Endothelial cell of hepatic sinusoid (primary cell): ENCODE results near the gene LPP.

Experiments used
- in situ Hi-C: cut with HindIII; loops from 2 replicates; pipeline ENCODE4 v1.10.0; 2017; ENCODE audit warnings: low sequenced_read_pairs

Gene LPP

DNA sequence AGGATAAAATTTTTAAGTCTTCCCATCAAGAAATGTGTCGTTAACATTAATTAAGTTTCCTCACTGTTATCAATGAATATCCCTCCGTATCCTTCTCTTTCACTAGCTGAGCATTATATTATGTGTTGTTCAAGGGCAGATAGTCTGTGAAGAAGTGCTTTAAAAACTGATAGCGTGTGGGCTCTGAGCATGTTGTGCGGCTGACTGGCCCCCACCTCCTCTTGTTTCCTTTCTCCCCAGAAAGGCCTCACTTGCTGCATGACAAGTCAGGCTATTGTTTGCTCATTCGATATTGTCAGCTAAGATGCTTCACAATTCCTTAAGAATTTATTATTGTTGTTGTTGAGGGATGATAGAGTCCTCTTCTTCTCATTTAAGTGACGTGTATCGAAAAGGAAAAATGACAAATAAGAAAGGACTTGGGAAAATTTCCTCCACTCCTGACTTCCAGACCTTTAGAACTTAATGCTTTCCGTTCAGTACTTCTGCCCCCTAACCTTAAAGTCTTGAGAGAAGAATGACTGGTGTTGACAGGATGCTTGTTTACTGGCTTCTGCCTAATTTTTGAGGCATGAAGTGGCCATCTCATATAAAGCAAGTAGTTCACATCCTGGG, 298.3 kb downstream of the LPP start:
- in situ Hi-C loops = no loop called here

DNA sequence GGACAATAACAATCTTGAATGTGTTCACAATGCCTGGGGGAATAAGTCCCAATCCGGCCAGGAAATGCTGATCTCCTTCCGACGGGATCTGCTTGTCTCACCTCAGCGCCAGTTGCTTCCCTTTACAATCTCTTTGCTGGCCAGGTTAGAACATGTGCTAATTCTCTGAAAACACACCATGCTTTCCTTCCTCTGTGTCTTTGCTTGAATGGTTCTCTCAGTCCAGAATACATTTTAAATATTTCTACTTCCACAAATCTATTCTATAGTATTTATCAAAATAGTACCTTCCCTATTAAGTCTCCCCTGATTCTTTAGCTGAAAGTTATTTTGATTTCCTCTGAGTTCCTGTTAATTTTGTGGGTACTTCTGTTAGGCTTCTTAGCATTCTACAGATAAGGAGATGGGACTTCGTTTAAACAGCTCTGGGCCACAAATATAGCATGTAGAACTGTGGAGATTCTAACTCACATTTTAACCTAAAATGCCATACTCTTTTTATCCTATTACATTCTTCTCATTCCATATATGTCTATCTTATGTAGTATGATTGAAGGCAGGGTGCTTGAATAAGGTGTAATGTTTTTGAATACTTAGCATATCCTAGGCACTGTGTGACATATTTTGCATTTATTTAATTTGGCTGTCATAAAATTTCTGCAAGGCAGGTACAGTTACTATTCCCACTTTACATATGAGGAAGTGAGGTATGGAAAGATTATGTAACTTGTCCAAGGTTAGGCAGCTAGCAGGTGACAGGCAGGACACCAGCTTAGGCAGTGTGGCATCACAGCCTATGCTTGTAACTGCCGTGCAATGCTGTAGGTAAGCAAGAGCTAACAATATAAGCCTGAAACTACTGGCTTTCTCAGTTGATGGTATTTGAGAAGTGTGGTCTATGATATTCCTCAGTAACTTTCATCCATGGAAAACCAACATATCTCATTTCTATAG, 299.8 kb downstream of the LPP start:
- in situ Hi-C loops = no loop called here

DNA sequence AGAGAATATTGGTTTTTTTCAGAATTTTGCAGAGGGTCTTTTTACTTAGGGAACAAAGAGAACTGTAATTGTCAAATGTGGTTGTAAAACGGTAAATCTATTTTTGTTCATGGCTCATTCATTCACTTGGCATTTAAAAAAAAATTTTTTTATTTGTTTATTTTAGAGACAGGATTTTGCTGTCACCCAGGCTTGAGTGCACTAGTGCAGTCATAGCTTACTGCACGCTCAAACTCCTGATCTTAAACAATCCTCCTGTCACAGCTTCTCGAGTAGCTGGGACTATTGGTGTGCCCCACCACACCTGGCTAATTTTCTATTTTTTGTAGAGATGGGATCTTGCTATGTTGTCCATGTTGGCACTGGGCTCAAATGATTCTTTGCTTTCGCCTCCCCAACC, 301.8 kb downstream of the LPP start:
- in situ Hi-C loops = no loop called here

DNA sequence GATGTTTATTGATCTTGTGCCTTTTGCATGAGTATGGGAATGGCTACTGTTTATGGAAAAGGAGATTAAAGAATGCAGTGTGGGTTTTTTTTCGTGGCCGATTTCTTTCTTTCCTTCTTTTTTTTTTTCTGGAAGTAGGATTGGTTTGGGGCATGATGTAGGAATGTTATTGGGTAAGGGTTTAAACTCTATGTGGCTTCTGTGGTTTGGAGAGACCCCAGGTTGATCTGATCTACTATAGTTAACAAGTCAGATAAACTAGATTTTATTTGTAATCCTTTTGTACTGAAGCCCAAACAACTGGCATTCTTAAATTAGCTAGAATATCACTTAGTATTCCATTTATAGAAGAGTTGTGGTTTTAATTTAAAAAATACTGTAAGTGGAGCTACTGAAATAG, 304.8 kb downstream of the LPP start:
- in situ Hi-C loops = no loop called here

DNA sequence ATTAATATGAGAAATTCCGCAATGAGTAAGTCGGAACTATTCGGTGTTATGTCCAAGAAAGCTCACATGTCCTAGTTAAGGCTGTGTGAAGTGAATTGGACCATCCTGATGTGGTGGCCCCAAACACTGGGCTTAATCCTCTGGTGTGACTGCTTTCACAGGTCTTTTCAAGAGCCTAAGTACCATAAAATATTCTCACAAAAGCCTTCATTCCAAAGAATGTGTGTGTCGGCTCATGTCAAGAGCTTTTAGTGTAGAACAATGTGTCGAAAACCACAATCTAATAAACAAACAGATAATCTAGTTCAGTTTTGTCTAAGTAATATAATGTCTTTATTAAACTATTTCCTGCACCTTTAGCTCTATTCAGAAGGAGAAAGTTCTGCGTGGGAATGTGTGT, 311.4 kb downstream of the LPP start:
- in situ Hi-C loops = no loop called here

DNA sequence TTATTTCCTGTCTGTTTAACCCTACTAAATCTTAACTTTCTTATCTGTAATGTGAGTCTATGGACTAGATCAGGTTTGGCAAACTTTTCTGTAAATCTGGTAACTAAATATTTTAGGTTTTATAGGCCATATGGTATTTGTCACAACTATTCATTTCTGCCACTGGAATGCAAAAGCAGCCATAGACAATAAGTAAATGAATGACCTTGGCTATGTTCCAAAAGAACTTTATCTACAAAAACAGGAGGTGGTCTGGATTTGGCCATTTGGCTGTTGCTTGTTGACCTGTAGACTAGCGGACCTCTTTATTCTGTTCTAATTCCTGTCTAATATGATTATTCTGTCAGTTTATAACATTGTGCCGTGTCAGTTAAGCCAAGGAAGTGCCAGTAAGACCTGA, 314.2 kb downstream of the LPP start:
- in situ Hi-C loops = no loop called here

DNA sequence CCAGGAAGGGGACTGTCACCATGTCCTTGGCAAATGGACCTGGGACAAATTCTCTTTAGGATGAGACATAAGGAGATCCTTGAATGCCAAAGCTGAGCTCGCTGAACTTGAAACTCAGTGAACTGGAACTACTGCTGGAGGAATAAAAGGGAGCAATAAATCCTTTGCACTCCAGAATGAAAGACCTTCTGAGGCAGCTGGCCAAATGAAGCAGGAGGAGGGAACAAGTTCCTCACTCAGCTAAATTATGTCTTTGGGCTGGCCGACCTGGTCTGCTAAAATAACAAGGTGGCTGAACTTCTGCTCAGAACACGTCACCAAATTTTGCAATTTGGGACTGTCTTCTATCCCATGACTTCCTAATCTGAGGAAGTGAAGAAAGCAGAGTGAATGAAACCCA, 314.7 kb downstream of the LPP start:
- in situ Hi-C loops = no loop called here

DNA sequence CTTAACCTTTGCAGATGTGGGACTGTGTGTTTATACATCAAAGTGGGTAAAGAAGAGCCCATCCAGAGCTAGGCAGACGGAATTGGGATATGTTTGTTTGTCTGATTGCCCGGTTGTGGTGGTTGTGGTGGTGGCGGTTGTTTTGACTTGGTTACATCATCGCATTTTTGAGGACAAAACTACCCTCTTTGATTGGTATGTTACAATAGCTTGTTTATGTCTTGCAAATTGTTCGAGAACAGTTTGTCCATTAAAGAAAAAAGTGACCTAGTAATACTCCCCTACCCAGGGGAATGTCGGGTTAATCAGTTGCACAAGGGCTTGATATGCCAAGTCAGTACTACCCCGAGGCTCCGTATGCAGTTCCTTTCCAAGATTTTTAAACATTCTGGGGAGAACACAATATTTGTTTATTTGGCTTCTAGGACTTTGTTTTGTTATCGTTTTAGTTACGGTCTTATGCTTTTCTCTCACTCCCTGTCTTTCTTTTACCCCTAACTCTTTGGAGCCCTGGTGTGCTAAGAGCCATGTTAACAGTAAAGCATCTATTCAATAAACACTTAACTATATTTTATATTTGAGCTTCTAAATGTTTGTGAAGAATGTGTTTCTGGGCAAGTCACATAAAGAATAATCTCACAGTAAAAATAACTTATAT, 315.4 kb downstream of the LPP start:
- in situ Hi-C loops = no loop called here

DNA sequence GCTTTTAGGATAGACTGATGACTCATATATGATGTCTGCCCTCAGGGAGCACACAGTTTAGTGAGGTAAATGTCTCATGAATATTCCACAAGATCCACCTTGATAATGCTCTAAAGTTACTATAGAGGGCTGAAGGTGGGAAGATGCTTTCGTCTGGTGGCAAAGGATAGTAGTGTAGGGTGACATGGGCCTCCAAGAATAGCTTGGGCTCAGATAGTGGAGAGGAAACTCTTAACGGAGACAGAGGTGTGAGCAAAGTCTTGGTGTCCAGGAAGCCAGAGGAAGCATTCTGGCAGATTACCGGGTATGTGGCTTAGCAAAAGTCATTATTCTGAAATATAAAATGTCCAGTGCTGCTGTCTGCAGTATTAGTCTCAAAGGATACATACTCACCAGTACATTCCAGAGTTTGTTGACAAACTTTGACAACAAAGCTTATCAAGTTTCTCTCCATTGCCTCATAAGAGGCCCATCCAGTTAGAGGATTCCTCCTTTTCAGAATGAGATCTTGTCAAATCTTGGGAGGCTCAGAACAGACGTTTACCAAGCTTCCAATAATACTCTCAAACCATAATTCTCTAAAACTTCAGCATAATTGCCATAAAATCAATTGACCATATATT, 316.7 kb downstream of the LPP start:
- in situ Hi-C loops = loop anchor here (5.0 kb wide), 1 partner anchor 72 kb away; no protein-coding TSS in a partner anchor

DNA sequence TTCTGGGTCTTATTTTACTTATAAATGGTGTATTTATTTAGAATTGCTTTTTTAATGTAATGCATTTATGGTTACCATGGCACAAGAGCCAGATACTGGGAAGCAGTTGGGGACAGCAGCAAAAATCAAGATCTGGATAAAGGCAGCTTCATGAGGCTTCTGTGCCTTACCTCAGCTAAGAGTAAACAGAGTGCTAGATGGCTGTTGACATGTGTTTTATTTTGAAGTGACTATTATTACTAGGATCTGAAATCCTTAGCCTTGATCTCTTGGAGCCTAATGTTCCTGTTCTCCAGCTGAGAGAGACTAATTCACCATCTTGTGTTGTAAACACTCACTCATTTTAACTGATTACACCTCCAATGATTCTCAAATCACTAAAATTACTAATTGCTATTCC, 317.8 kb downstream of the LPP start:
- in situ Hi-C loops = loop anchor here (5.0 kb wide), 1 partner anchor 71 kb away; no protein-coding TSS in a partner anchor

DNA sequence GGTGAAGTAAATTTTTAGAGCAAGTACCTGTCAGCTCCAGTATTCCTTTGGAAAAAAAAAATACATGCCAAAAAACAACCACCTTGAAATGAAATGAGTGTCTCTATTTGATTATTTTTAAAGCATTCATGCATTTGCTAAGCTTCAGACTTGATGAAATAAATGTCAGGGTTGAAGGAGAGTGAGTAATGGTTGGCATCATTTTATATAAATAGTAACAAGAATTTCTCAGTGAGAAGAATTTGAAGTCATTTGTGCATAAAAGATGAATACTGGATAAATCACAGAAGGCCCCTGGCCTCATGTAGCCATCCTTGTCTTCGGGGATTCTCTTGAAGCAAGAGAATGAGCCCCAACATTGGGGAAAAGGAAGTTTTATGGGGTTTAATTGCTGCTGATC, 318.4 kb downstream of the LPP start:
- in situ Hi-C loops = loop anchor here (5.0 kb wide), 1 partner anchor 70 kb away; no protein-coding TSS in a partner anchor

DNA sequence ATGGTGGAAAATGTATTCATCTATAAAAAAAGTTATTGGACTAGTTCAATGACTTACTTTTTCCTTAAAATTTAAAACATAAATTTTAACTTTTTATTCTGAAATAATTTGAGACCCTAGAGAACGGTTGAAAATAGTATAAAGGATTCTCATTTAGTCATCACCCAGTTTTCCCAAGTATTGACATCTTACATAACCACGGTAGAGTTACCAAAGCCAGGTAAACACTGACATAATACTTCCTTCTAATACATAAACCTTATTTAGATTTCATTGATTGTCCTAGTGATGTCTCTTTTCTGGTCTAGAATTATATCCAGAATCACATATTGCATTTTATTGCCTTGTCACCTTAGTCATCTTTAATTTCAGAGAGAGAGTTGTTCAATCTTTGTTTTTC, 319.1 kb downstream of the LPP start:
- in situ Hi-C loops = loop anchor here (5.0 kb wide), 1 partner anchor 69 kb away; no protein-coding TSS in a partner anchor

DNA sequence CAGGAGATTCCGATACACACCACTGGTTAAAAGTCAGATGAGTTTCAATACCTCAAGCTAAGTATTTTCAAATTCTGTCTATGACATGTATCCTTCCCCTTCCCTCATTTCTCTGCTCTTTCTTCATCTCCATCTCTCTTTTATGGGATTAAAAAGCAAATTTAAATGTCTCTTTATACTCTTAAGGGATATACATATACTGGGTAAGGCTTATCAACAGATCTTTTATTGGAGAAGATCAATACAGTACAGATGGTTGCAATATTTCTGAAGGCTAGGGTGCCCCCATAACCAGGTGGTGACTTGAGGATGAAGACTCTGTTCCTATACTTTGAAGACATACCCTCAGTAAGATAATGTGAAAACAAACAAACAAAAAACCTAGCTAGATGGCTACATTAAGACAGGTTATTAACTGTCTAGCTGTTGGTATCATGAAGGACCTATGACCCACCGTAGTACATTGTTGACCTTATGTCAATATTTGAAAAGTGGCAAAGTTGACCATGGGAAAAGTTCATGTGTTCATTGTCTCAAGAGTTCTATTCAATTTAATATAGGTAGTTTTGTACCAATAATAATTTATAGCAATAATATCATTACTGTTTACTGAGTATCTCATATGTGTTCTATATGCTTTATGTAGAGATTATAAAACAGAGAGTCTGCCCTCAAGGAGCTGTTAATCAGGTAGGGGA, 319.8 kb downstream of the LPP start:
- in situ Hi-C loops = loop anchor here (5.0 kb wide), 1 partner anchor 69 kb away; no protein-coding TSS in a partner anchor

DNA sequence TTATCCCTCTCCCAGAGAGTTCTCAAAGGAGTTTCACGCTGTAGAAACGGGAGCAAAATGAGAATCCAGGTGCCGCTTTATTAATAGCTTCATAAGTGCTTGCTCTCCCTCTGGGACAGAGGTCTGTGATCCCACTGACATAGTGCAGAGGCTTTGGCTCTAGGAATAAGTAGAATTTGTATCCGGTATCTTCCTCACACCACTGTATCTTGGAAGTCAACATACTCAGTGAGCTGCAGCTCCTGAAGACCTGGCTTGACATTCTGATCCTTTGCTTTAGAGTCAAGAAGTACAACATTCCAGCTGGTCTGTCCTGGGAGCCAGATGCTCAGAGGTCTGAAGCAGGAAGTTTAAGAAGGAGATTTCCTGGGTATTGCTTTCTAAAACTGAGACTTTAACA, 323.0 kb downstream of the LPP start:
- in situ Hi-C loops = no loop called here

DNA sequence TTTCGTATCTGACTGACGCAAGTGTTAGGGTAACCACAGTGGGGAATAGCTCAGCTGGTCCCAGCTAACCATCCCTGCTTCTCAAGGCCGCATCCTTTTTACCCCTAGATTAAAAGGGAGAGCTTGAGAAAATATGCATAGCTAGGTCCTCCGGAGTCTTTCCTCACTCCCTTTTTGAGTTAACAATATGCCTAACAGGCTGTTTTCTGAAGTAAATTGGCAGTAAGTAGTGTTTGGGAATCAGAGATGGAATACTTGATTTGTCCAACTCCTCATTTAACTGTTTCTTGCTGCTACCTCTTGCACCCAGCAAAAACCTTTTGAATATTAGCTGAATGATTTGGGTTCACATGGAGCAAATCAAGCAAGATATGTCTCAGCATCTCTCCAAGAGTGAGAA, 326.1 kb downstream of the LPP start:
- in situ Hi-C loops = no loop called here

DNA sequence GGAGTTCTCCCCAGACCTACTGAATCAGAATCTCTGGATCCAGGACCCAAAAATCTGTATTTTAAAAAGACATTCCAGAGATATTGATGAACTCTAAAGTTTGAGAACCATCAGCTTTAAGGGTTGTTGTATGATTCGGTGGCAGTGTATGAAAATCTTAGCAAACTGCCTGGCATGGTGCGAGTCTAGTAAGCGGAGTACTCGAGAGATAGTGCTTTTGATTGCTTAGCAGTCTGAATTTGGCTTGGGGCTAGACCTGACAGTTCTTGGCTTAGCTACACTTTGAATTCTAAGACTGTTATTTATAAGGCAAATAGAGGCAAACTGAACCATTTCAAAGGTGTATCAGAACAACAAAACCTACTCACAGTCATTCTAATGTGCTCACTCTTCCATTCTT, 329.0 kb downstream of the LPP start:
- in situ Hi-C loops = no loop called here

DNA sequence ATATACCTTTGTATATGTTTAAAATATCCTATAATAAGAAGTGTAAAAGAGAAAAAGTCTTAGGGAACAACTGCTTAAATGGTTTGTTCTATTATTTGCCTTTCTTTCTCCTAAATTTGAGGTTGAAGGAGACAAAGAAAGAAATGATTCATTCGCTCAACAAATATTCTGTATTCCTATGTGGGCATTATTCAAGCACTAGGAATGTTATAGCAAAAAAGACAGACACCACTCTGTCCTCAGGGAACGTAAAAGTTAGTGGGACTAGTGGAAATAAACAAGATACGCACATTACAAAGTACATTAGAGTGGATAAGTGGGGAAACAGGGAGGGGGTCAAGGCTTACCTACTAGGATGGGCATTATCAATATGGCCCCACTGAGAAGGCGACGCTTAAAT, 332.2 kb downstream of the LPP start:
- in situ Hi-C loops = no loop called here

DNA sequence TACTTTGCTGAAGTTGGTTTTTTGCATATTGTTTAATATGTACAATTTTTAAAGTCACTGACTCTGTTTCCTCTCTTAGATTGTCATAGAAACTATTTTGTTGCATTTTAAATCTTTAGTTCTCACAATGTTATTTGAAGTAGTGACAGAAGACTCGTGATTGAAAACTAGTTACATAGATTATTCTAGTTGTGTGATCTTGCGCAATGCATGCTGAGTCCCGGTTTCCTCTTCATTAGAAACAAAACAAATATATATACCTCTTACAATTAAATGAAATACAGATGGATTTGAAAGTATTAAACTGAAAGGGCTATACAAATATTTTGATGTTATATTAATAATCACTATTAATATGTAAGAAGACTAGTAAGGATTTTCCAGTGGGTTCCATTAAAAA, 333.0 kb downstream of the LPP start:
- in situ Hi-C loops = no loop called here

DNA sequence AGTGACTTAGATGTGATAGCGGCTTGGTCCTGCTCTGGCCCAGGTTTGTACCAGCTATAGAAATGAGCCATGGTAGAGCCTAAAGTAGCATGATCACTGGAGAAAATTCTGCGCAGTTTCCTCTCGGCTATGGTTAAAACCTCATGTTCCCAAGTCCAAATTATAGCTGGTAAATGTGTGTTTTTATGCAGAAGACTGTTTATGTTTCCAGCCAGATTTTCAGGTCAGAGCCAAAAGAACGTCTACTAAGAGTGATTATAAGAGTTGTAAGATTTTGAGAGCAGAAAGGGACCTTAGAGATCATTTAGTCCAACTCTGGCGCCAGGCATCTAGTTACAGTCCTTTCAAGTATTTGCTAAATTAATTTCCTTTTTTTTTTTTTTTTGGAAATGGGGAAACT, 333.7 kb downstream of the LPP start:
- in situ Hi-C loops = no loop called here

DNA sequence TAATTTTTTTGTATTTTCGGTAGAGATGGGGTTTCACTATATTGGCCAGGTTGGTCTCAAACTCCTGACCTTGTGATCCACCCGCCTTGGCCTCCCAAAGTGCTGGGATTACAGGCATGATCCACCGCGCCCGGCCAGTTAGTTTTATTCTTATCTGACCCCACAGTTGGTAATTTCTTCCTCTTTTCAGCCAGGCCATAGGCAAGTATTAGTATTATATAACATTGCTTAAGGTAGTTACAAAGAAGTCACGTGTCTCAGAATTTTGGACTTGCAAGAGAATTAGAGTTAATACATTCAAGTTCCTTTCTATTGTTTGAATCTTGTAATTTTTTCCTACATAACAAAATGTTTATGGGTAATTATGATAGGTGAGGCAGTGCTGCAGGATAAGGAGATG, 334.8 kb downstream of the LPP start:
- in situ Hi-C loops = no loop called here
